ENCODE data around the gene CDSN. TPM values are rescaled to one million over a fixed set of nuclear protein-coding genes. Genes with fewer than 3 reads are reported as not detected.

The CDSN gene
- total RNA-seq, 1 experiment from 2014 or later: 0.12 TPM

DNA sequence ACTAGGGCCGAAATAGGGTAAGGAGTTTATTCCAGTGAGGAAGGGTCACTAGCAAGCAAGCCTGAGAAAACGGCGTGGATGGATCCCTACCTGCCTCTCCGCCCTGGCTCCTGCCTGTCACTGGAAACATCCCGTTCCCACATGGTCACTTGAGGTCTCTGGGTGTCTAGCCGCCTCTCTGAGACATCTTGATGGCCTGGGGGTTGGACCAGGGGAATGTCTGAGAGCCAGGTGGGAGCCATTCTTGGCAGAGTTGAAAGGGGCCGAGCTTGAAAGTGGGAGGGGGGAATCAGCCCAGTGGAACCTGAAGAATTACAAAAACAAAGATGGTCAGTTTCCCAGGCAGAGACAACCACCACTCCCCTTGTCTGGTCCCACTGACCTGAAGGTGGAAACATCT is 36.4 kb upstream of the CDSN start:
- Histone ChIP-seq H3K27me3 (ENCODE audit: insufficient read depth, low read length) (no peaks in the 10 kb centered on the region), H3K4me1 (ENCODE audit: control insufficient read depth in 1 of 2, insufficient read depth in 2 of 2, low read length in 2 of 2) (peaks cover 12 to 18% of the 10 kb centered on the region in 2 experiments), H4K20me1 (ENCODE audit: insufficient read depth) (no peaks in the 10 kb centered on the region), H2AFZ (ENCODE audit: low read depth, low read length, poor library complexity, severe bottlenecking) (no peak overlapping the region), H3K9me2 (ENCODE audit: insufficient read depth) (no peaks in the 10 kb centered on the region), H3K4me2 (ENCODE audit: low read length) (peak overlapping the region; percentile 95), H3K27ac (ENCODE audit: low read depth, low read length) (no peak overlapping the region), H3K36me3 (ENCODE audit: control insufficient read depth in 1 of 2, insufficient read depth in 2 of 2, low read length in 2 of 2) (peaks cover 3 to 8% of the 10 kb centered on the region in 2 experiments; a peak in 3 of 4 replicates), H3K9ac (ENCODE audit: low read length) (no peak overlapping the region), H3K79me2 (ENCODE audit: insufficient read depth, low read length) (peaks cover 9% of the 10 kb centered on the region), H3K4me3 (replicated peaks in 1 of 2; ENCODE audit: low read depth in 1 of 2, low read length in 2 of 2) (no peak overlapping the region), H3K9me3 (ENCODE audit: control insufficient read depth in 1 of 2, insufficient read depth in 1 of 2, low read depth in 1 of 2, low read length in 2 of 2) (no peaks in the 10 kb centered on the region)
- CTCF ChIA-PET: no interaction called here
- no TSS peak for BruUV-seq (replicated peaks)
- RAD21 ChIA-PET (ENCODE audit: low non-redundant PET in 1 of 2, low total read pairs in 2 of 2, uncharacterized antibody in 2 of 2, unreplicated experiment in 2 of 2): no interaction called here
- intact Hi-C loops (cut with micrococcal nuclease): no loop called here
- DNase-seq (ENCODE audit: low read depth, low spot score) (no peak), ATAC-seq (no peak)
- no peak for TF ChIP-seq SP1 (IDR thresholded peaks at IDR 0.05; ENCODE audit: low read depth)
- TF ChIP-seq SRF (IDR thresholded peaks at IDR 0.05; ENCODE audit: low read depth): no peak
- TF ChIP-seq YY1 (IDR thresholded peaks at IDR 0.05; ENCODE audit: extremely low read depth, insufficient replicate concordance, low read depth, low read length): no peak
- TF ChIP-seq CBX3 (IDR thresholded peaks at IDR 0.05; ENCODE audit: low read depth): no peak
- TF ChIP-seq JUND (IDR thresholded peaks at IDR 0.05): no peak
- no peak for TF ChIP-seq EZH2phosphoT487 (IDR thresholded peaks at IDR 0.05; ENCODE audit: borderline replicate concordance)
- no peak for TF ChIP-seq FOSL1 (IDR thresholded peaks at IDR 0.05; ENCODE audit: low read depth)
- TF ChIP-seq RAD21 (IDR thresholded peaks at IDR 0.05; ENCODE audit: low read depth): no peak
- no peak for TF ChIP-seq EZH2 (IDR thresholded peaks at IDR 0.05)
- no peak for TF ChIP-seq CEBPB (IDR thresholded peaks at IDR 0.05; ENCODE audit: low read depth)
- TF ChIP-seq, protein P1, sequence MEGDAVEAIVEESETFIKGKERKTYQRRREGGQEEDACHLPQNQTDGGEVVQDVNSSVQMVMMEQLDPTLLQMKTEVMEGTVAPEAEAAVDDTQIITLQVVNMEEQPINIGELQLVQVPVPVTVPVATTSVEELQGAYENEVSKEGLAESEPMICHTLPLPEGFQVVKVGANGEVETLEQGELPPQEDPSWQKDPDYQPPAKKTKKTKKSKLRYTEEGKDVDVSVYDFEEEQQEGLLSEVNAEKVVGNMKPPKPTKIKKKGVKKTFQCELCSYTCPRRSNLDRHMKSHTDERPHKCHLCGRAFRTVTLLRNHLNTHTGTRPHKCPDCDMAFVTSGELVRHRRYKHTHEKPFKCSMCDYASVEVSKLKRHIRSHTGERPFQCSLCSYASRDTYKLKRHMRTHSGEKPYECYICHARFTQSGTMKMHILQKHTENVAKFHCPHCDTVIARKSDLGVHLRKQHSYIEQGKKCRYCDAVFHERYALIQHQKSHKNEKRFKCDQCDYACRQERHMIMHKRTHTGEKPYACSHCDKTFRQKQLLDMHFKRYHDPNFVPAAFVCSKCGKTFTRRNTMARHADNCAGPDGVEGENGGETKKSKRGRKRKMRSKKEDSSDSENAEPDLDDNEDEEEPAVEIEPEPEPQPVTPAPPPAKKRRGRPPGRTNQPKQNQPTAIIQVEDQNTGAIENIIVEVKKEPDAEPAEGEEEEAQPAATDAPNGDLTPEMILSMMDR (IDR thresholded peaks at IDR 0.05 in 2 of 3, conservative IDR thresholded peaks at IDR 0.05 in 1 of 3; ENCODE audit: borderline replicate concordance in 1 of 3, insufficient read depth in 1 of 3, low read depth in 2 of 3, low read length in 2 of 3): no peak
- no peak for TF ChIP-seq TCF7L2 (IDR thresholded peaks at IDR 0.05; ENCODE audit: borderline replicate concordance, extremely low read depth, insufficient read depth, insufficient read length)
- TF ChIP-seq SIN3A (IDR thresholded peaks at IDR 0.05; ENCODE audit: low read depth): no peak
- no peak for TF ChIP-seq ELF1 (IDR thresholded peaks at IDR 0.05; ENCODE audit: borderline replicate concordance, low read depth)
- TF ChIP-seq, protein P2, sequence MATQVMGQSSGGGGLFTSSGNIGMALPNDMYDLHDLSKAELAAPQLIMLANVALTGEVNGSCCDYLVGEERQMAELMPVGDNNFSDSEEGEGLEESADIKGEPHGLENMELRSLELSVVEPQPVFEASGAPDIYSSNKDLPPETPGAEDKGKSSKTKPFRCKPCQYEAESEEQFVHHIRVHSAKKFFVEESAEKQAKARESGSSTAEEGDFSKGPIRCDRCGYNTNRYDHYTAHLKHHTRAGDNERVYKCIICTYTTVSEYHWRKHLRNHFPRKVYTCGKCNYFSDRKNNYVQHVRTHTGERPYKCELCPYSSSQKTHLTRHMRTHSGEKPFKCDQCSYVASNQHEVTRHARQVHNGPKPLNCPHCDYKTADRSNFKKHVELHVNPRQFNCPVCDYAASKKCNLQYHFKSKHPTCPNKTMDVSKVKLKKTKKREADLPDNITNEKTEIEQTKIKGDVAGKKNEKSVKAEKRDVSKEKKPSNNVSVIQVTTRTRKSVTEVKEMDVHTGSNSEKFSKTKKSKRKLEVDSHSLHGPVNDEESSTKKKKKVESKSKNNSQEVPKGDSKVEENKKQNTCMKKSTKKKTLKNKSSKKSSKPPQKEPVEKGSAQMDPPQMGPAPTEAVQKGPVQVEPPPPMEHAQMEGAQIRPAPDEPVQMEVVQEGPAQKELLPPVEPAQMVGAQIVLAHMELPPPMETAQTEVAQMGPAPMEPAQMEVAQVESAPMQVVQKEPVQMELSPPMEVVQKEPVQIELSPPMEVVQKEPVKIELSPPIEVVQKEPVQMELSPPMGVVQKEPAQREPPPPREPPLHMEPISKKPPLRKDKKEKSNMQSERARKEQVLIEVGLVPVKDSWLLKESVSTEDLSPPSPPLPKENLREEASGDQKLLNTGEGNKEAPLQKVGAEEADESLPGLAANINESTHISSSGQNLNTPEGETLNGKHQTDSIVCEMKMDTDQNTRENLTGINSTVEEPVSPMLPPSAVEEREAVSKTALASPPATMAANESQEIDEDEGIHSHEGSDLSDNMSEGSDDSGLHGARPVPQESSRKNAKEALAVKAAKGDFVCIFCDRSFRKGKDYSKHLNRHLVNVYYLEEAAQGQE (IDR thresholded peaks at IDR 0.05; ENCODE audit: low read depth): no peak
- TF ChIP-seq ZNF274 (IDR thresholded peaks at IDR 0.05; ENCODE audit: low read depth, low read length): no peak
- TF ChIP-seq ZFX (IDR thresholded peaks at IDR 0.05): no peak
- POLR2A ChIA-PET: no interaction called here
